GM21576 (cell line): ENCODE results near the gene OR6C68.
"Not testable (repeated sequence)": the region's sequence is repeated elsewhere in the genome, so short reads cannot be mapped to it uniquely, and the experiment has no call there.

Source experiments
- ATAC-seq: cut with Tn5 transposase; IDR thresholded peaks from one replicate; pipeline ENCODE4 v1.9.1; 2021; ENCODE audit warnings: mild to moderate bottlenecking, moderate library complexity; ENCODE audit not compliant: unreplicated experiment

The OR6C68 gene

DNA sequence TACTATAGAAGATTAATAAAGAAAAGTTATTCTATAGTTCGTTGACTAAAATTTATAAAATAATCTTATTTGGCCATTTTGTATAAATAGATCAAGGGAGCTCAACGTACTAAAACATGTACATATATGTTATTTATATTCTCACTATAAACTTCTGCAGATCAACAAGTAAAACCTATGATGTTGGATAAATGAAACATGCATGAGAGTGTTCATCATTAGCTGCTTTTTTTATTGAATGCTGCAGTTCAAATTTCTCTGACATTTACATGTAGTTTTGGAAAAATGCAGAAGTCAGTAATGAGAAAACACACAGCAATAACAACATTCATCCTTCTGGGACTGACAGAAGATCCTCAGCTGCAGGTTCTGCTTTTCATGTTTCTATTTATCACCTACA, at the start of gene OR6C68:
TSS of gene OR6C68 (plus strand) at position 301 of the 400 bp plus-strand sequence. CDS start at position 301, 0 bp downstream.
- no peak for ATAC-seq

DNA sequence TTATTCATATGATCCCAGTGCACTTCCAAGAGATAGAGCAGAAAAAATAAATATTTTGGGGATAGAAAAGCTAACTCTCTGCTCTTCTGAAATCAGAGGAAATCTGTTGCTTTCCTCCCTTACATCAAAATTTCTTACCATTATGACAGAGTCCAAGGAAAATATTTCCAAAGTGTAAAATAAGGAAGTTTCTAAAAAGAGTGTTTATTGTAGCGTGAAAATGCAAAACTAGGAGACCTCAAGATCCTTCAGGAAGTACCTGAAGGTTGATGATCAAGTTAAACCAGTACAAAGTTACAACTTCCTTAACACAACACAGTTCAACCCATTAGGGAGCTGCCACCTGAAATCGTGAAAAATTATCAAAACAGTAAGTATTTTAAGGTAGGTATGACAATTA, 48.4 kb upstream of the OR6C68 start, which contains the start of gene OR6C2:
TSS of gene OR6C2 (plus strand) at position 301 of the 400 bp plus-strand sequence. CDS start 8,138 bp downstream, outside the sequence.
- no peak for ATAC-seq

DNA sequence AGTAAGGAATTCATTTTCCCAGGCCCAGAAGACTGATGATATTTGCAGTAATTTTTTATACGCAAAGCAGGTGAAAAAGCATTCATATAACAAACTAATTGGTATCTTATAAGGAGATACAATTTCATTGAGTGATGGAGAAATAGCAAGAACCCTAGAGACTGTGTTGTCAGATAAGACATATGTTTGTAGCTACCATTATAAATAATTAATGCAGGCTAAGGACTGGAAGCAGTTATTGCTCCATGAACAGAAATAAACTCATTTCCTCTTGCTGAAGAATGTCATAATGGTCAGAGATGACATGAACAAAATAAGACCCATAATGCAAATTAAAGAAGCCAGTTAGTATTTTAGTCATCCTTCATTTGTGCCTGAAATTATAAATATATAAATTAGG, 46.8 kb upstream of the OR6C68 start:
- no peak for ATAC-seq

DNA sequence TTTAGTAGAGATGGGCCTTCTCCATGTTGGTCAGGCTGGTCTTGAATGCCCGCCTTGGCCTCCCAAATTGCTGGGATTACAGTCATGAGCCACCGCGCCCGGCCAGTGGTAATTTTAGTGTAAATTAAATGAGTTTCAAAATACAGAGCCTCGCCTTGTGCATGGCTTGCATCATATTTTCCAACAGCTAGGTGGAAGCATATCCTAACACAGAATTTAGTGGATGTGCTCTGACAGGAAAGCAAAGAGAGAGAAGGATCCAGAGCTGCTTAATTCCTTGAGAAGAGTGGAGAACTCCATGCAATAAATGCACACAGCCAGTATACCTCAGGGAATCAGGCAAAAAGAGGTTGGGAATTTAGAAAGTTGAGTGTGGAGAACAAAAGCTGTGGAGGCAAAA, 45.9 kb upstream of the OR6C68 start:
- no peak for ATAC-seq

DNA sequence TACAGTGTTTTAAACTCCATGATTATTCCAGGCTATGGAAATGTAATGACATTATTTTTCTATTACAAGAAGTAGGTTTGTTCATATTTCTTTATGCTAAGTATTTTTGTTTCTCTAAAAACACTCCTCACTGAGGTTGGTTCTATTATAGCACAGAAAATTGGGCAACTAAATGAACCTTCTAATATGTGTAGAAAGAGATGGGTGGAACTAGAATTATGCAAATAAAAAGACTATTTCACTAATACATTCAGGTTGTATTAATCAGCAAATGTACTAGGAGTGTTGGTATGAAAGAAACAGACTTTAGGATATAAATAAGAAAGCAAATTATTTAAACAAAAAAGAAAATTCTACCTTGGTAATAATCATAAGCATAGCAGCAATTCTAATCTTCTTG, 43.4 kb upstream of the OR6C68 start:
- ATAC-seq = no peak

DNA sequence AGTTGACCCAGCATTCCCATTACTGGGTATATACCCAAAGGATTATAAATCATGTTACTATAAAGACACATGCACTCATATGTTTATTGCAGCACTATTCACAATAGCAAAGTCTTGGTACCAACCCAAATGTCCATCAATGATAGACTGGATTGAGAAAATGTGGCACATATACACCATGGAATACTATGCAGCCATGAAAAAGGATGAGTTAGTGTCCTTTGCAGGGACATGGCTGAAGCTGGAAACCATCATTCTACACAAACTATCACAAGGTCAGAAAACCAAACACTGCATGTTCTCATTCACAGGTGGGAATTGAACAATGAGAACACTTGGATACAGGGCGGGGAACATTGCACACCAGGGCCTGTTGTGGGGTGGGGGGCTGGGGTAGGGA, 27.3 kb upstream of the OR6C68 start:
- not testable (repeated sequence) for ATAC-seq

DNA sequence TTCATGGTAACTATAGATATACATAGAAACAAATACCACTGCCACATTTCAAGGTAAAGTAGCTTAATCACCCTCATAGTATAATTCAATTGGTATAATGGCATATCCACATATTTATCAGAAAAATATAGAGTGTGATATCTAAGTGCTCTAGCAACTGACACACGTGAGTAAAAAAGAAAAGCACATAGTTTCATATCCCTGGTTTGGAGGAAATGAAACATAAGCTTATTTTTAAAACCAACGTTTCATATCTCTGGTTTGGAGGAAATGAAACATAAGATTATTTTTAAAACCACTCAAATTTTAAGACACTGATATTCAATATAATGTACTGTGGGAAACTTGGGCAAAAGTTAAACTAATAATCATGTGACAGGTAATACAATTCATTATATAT, 24.3 kb upstream of the OR6C68 start:
- peak; percentile 96 for ATAC-seq

DNA sequence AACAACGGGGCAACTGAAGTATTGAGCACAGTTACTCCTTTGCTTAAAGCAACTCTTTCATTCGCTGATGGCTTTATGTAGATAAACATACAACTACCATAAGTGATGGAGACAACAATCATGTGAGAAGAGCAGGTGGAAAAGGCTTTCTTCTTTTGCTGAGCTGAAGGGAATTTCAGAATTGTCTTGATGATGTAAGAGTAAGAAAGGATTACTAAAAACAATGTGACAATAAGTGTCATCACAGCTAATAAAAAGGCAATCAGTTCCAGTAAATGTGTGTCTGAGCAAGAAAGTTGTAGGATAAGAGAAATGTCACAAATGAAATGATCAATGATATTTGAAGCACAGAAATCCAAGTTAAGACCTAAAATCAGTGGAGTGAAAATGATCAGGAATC, 22.9 kb upstream of the OR6C68 start:
- ATAC-seq = no peak

DNA sequence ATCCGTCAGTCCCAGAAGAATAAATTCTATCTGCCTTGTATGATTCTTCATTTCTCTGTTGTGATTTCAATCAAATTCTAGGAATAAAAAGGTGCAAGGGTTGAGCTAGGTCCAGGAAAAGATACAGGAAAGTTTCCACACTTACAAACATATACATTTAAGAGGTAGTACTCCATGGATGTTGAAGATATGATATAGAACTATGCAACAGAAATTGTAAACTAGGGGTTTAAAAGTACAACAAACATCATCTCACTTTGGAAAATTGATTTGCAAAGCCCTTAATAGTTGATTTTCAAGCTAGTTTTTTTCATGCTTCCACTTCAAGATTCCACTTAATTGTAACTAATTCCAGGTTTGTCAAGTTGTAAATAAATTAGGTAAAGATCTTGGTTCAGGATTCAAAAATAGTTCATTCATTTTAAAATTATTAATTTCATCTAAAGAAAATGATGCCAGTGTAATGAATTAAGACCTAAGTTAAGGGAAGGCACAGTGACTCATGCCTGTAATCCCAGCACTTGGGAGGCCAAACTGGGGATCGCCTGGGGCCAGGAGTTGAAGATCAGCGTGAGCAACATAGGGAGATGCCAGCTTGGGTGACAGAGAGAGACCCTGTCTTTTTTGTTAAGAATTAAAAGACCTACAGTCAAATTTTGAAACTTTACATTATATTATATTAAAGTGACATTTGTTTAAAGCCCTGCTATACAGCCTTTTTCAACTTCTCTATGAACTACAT, 21.9 kb upstream of the OR6C68 start, which contains the start of gene OR6C70:
TSS of gene OR6C70 (minus strand) at position 51 of the 742 bp plus-strand sequence. CDS start at position 51, 0 bp downstream.
- ATAC-seq = no peak

DNA sequence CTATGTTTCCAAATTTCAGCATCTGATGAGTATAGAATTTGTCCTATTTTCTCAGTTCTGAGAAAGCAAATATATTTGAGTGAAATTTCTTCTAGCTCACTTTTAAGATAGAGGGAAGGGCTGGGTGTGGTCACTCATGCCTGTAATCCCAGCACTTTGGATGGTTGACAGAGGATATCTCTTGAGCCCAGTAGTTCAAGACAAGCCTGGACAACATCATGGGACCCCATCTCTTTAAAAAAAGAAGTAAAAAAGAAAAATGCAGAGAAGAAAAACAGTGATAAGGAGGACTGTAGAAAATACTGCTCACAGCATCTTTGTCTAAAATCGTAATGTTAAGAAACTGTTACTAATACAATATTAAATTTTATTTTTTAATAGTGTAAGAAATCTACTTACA, 19.9 kb upstream of the OR6C68 start:
- ATAC-seq = no peak

DNA sequence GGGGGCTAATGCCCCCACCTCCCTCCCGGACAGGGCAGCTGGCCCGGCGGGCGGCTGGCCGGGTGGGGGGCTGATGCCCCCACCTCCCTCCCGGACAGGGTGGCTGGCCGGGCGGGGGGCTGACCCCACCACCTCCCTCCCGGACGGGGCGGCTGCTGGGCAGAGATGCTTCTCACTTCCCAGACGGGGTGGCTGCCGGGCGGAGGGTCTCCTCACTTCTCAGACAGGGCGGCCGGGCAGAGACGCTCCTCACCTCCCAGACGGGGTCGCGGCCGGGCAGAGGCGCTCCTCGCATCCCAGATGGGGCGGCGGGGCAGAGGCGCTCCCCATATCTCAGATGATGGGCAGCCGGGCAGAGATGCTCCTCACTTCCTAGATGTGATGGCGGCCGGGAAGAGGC, 13.0 kb upstream of the OR6C68 start:
- ATAC-seq = not testable (repeated sequence)

DNA sequence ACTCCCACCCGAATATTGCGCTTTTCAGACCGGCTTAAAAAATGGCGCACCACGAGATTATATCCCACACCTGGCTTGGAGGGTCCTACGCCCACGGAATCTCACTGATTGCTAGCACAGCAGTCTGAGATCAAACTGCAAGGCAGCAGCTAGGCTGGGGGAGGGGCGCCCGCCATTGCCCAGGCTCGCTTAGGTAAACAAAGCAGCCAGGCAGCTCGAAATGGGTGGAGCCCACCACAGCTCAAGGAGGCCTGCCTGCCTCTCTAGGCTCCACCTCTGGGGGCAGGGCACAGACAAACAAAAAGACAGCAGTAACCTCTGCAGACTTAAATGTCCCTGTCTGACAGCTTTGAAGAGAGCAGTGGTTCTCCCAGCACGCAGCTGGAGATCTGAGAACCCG, 7.9 kb upstream of the OR6C68 start:
- not testable (repeated sequence) for ATAC-seq

DNA sequence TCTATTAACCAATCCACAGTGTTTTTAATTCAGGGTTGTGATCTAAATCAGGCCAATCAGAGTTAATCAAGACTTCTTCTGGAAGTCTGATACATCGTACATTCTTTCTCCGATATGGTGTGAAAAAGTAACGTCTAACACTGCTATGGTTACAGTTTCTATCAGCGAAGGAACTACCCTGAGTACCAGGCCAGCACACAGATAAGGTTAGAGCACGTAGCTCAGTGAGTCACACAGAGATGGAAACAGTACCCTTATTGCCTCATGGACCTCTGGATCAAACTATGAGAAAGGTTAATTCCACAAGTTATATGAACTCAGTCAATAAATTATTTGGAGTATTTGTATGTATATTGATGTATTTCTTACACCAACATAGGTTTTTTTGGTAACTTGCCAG, 3.3 kb downstream of the OR6C68 start:
- no peak for ATAC-seq

DNA sequence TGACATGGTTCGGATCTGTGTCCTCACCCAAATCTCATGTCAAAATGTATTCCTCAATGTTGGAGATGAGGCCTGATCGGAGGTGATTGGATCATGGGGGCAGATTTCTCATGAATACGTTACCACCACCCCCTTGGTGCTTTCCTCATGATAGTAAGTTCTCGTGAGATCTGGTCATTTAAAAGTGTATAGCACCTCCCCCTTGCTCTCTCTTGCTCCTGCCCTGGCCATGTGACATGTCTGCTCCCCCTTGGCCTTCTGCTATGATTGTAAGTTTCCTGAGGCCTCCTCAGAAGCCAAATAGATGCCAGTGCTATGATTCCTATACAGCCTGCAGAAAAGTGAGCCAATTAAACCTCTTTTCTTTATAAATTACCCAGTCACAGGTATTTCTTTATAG, 7.1 kb downstream of the OR6C68 start:
- no peak for ATAC-seq

DNA sequence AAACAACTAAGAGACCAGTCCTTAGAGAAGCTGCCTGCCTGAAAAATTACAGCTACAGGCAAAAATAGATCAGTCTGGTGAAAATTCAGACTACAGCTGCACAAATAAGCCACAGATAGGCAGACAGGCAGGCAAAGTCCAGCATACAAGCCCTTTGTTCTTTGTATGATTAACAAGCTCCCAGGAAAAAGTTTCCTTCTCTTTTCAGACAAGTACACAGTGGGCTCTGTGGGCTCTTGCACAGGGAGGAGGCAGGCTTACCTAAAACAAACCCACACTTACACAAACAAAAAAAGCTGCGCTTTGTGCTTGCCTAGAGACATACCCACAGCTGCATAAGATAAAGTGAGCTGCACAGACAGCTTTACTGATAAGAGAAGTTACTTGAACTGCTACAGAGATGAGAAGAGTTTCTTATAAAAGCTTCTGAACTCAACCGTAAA, 7.7 kb downstream of the OR6C68 start:
- ATAC-seq = no peak

DNA sequence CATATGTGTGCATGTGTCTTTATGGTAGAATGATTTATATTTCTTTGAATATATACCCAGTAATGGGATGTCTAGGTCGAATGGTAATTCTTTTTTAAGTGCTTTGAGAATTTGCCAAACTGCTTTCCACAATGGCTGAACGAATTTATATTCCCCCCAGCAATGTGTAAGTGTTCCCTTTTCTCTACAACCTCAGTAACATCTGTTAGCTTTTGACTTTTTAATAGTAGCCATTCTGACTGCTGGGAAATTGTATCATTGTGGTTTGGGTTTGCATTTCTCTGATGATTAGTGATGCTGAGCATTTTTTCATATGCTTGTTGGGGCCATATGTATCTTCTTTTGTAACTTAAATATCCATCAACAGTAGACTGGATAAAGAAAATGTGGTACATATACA, 9.4 kb downstream of the OR6C68 start:
- ATAC-seq = no peak

DNA sequence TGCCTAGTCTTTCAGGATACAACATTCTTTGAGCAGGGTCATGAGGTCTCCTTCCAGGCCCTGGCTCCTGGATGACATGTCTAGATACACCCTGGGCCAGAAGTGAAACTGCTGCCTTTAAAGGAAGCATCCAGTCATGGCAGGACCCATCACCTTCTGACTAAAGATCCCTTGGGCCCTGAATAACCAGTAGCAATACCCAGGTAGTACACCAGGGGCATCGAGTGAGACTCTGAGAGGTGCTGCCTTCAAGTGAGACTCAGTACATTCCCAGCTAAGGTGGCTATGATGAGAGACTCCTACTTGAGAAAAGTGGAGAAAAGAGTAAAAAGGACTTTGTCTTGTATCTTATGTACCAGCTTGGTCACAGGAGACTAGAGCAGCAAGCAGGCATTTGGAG, 23.5 kb downstream of the OR6C68 start:
- ATAC-seq = no peak

DNA sequence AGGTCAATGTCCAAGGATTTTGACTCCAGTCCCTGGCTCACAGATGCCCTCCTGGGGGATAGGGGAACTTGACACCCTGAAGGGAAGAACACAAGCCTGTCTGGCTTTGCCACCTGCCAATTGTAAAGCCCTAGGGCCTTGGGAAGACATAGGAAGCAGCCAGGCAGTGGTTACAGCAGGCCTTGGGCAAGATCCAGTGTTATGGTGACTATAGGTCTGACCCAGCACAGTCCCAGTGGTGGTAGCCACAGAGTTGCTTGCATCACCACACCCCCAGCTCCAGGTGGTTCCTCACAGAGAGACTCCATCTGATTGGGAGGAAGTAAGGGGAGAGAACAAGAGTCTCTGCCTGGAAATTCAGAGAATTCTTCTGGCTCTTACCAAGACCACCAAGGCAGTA, 24.2 kb downstream of the OR6C68 start:
- ATAC-seq = no peak
